ENCODE measurements around the gene DNAJB14.
"Not testable (repeated sequence)": the region's sequence is repeated elsewhere in the genome, so short reads cannot be mapped to it uniquely, and the experiment has no call there.

DNAJB14 gene

GRCh38 chr4:99946356-99947189 lies at the start of gene DNAJB14:
Gene DNAJB14 (minus strand): TSS chr4:99946618. CDS start chr4:99946571, 47 bp downstream.
- DNase-seq: peak; percentile 81

- no peak for DNase-seq
Measured at GRCh38 chr4:99991741-99992140, 45.3 kb upstream of the DNAJB14 start.

- no peak for DNase-seq
Measured at GRCh38 chr4:99987681-99988080, 41.3 kb upstream of the DNAJB14 start.

DNA sequence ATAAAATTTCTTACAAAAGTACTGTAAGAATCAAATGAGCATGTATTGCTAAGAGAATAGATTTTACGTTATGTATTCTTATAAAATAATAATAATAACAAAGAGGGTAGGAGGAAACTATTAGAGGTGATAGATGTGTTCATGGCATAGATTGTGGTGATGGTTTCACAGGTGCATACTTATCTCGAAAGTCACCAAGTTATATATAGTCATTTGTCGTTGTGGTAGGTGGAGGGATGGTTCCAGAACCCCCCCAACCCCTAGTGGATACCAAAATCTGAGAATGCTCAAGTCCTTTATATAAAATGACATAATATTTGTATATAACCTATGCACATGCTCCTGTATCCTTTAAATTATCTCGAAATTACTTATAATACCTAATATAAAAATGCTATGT lies 40.4 kb upstream of the DNAJB14 start:
- no peak for DNase-seq

DNA sequence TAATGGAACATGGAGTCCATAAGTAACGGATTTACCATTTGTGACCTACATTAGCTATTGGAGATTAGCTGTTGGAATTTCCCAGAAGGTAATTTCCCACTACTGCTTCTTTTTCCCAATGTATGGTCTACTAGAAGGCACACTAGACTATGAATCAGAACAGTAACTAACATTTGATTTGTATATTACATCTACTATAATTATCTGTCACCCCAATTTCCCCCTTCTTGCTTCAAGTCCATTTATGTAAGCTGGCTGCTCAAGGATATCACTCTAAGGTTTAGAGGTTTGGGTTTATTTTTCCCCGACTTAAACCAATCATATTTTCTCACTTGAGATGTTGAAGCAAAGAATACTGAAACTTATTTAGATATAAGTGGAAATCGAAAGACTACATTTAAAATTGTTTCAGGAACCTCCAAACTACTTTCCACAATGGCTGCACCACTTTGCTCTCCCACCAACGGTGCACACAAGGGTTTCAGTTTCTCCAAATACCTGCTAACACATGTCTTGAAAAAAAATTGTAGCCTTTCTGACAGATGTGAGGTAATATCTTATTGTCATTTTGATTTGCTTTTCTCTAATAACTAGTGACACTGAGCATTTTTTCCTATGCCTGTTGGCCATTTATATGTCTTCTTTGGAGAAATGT lies 37.0 kb upstream of the DNAJB14 start:
- no peak for DNase-seq

DNA sequence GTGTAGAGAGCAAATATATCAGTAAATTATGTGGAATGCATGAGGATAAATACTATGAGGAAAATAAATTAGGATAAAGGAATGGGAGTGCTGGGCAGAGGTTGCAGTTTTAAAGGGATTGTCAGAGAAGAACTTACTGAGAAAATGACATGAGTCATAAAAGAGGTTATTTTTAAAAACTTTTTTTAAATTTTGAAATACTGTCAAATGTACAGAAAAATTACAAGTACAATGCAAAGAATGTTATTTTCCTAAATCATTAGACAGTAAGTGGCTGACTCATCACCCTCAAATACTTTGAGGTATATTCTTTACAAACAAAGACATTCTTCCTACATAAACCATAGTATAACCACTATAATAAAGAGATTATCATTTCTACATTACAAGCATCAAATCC lies 33.5 kb upstream of the DNAJB14 start:
- DNase-seq: no peak

DNA sequence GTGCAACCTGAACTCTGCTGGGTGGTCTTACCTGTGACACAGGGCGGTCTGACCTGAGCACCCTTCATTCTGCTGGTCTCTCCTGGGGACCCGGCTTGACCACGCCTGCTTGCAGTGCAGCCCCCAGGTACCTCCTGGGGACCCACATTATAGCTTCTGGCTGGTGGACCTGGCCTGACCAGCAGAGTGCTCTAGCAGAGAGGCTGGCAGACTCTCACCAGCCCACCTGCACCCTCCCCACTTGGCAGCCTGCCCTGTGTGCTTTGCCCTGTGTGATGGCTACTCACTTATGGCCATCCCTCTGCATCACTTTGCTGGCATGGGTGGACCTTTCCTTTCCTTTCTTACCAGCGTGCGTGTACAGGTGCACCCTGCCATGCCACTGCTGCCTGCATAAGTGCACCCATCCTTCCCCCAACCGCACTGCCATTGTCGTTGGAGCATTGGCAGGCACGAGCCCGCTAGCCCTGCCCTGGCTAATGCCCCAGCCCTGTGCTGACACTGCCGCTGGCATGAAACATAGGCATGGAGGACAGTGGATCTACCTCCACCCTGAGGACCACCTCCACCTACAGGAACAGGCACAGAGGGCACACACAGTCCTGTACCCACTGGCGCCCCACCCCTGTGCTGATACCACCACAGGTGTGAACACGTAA lies 25.2 kb upstream of the DNAJB14 start:
- DNase-seq: no peak

- DNase-seq: no peak
Measured at GRCh38 chr4:99968330-99968729, 21.9 kb upstream of the DNAJB14 start.

GRCh38 chr4:99966692-99967091 lies 20.3 kb upstream of the DNAJB14 start:
- DNase-seq: no peak

DNA sequence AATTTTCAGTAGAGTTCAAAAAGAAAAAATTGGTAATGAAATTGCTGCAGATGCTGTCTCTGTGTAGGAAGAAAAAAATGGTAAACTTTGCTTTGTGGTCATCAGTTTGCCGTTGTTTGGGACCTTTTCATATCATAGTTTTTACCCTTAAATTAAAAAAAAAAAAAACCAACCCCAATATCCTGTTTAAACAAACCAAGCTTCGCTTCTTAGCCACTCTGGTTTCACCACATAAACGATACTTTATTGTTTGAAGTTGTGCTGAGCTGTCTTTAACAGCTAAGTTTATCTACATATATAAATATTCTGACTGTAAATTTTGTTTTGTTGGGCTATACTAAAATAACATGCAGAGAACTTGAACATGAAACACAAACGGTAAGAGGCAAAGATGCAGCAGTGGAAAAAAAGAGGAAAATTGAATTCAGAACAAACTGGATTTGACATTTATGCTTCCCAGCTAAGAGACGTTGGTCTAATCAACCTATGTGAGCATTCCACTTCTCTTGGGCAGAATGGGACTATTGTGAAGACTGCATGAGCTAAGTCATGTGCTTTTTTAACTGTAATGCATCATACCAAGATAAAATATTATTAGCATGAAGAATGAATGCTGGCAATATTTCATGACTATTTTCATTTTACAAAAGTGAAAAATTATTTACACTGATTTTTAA lies 19.4 kb upstream of the DNAJB14 start:
- no peak for DNase-seq

DNA sequence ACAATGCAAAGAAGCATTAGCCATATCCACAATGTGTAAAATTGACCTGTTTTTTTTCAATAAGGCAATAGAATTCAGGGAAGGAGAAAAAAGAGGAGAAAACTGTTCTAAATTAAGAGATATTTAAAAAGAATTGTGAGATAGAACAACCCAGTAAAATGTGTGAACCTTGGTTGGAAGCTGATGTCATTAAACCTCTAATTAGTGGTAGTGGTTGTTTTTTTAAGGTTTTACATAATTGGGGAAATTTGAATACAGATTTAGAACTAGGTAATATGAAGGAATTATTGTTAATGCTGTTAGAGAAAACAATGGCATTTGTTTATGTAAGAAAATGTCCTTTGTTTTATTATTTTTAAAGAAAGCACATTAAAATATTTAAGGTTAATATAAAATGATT lies 18.8 kb upstream of the DNAJB14 start:
- DNase-seq: no peak

DNA sequence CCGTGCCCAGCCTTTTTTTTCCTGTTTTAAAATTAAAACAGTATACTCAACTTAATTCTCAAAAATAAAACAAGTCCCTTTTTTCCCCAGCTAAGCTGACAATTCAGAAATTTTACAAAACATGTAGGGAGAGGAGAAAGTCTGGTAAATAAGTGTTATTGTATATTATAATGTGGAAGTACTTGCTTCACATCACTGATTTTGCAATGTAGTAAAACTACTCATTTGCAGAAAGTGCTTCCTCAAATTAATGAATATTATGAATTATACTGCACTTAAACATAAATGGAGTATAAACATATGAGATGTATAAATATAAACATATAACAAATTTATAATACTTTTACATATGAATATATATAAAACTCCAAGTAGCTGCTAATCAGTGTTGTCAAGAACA lies 15.3 kb upstream of the DNAJB14 start:
- no peak for DNase-seq

GRCh38 chr4:99960648-99961047 lies 14.2 kb upstream of the DNAJB14 start:
- no peak for DNase-seq

DNA sequence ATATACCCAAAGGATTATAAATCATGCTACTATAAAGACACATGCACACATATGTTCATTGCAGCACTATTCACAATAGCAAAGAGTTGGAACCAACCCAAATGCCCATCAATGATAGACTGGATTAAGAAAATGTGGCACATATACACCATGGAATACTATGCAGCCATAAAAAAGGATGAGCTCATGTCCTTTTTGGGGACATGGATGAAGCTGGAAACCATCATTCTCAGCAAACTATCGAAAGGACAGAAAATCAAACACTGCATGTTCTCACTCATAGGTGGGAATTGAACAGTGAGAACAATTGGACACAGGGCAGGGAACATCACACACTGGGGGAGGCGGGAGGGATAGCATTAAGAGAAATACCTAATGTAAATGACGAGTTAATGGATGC lies 11.8 kb upstream of the DNAJB14 start:
- DNase-seq: not testable (repeated sequence)

GRCh38 chr4:99950913-99951254 lies 4.5 kb upstream of the DNAJB14 start:
- no peak for DNase-seq

GRCh38 chr4:99949999-99950912 lies 3.8 kb upstream of the DNAJB14 start, which contains the start of gene H2AZ1:
Gene H2AZ1 (minus strand): TSS chr4:99950275. CDS start chr4:99950170, 105 bp downstream.
- DNase-seq: peak; percentile 97

DNA sequence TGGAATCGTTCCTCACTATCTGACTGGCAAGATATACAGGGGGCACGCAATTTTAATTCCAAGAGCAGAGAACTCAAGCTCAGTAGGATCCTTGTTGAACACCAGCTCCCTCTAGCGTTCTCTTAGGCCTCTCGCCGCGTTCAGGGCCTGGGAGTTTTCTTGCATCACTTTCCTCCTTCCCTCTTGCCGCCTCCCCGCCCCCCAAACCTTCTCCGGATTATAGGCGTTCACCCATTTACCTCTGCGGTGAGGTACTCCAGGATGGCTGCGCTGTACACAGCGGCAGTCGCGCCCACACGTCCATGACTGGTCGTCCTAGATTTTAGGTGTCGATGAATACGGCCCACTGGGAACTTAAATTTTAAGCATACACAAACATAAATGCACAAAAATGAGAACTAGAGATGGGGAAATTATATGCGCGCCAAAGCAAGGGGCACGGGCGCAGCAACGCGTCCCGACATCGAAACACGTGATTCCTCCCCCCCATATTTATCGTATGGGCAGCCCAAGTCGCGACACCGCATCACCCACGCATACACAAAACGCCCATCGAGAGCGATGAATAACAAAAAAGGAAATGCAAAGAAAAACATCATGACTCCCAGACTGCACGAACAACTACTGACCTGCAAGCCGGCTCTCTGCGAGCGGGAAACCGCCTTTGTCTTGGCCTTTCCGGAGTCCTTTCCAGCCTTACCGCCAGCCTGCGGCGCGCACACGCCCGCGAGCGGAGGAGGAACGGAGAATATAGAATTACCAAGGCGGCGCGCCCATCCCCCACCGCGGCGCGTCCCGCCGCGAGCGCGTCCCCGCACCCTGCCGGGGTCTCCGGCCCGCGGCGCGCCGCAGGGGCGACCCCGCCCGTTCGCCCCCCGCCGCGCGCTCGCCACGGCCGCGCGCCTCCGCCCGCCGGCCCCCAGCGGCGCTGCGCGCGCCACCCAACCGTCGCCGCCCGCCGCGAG lies 2.9 kb upstream of the DNAJB14 start:
- peak; percentile 83 for DNase-seq

GRCh38 chr4:99947608-99948007 lies 1.2 kb upstream of the DNAJB14 start:
- DNase-seq: no peak

- DNase-seq: no peak
Measured at GRCh38 chr4:99947190-99947578, 766 bp upstream of the DNAJB14 start.

DNA sequence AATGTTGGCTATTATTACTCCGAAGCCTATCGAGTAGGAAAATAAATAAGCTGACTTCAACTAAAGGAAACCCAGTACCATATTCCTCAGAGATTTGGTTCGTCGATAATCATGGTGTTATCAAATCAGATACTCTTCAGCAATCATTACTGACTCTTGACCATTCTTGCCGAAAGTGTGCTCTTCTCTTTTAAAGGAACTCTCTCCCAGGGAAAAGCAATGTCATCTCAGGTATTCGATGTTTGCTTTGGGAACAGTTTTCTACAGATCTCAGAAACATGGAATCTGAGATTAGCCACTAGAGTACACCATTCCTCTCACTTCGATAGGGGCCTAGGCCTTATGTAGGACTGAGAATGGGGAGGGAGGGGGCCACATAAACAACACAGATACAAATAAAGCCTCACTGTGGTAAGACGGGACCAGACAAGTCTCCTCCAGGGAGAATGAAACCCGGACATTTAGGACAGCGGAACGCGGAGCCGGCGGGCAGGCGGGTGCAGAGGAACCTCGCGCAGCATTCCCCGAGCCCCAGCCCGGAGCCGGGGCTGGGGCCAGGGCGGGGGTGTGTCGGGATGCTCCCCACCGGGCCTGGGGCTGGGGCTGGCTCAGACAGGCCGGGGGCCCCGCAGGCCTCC lies 581 bp downstream of the DNAJB14 start:
- no peak for DNase-seq
